HCT116 (cell line): ENCODE data around the gene EP400. TPM values are rescaled to one million over a fixed set of nuclear protein-coding genes. Genes with fewer than 3 reads are reported as not detected.
"Not testable (repeated sequence)": the region's sequence is repeated elsewhere in the genome, so short reads cannot be mapped to it uniquely, and the experiment has no call there.

Experiments used
- ATAC-seq: fragments of 200-7000 bp; cut with Tn5 transposase; 2 replicates; pipeline ENCODE4 v1.9.1; 2020; ENCODE audit warnings: mild to moderate bottlenecking, moderate library complexity
- BruUV-seq: library from RNA; stranded (reverse); fragments of 400-500 nt; replicated peaks from 2 replicates; lab custom pipeline; 2021; lab: Mats Ljungman, UMichigan
- CTCF ChIA-PET: fragments of 300-600 bp; sonication (Branson Sonifier 250); formaldehyde crosslinking; loops from one replicate; lab custom pipeline; 2021; ENCODE audit warnings: antibody characterized with exemption; lab: Charles Lee
- POLR2A ChIA-PET: fragments of 300-600, 350-600 bp; sonication (Branson Sonifier 250); formaldehyde crosslinking; loops from one replicate; lab custom pipeline; 2021; ENCODE audit warnings: antibody characterized with exemption; lab: Charles Lee
- RAD21 ChIA-PET, 2 experiments: fragments of 300-600 bp; sonication (Branson Sonifier 250); formaldehyde crosslinking; loops; one replicate each; lab custom pipeline; 2023; ENCODE audit warnings: low total read pairs in 2 of 2; ENCODE audit not compliant: uncharacterized antibody in 2 of 2, unreplicated experiment in 2 of 2, low non-redundant PET in 1 of 2; lab: Charles Lee
- DNase-seq: peaks from one replicate; pipeline ENCODE4 v3.0.0-alpha.2; 2010; ENCODE audit warnings: low read depth, low spot score
- H2AFZ ChIP-seq: fragments of 200-600 bp; shearing (Covaris generic), sonication (generic); 2 replicates; pipeline ENCODE4 v1.6.1; 2017; ENCODE audit warnings: low read depth, mixed run types, mixed read lengths, antibody characterized with exemption, low read length; ENCODE audit not compliant: poor library complexity, severe bottlenecking
- H3K27ac ChIP-seq: 2 replicates; pipeline ENCODE4 v1.5.1; 2012; ENCODE audit warnings: low read depth, low read length
- H3K27me3 ChIP-seq: fragments of 200-600 bp; sonication (generic); 2 replicates; pipeline ENCODE4 v1.6.1; 2016; ENCODE audit warnings: mixed run types, low read length, mixed read lengths; ENCODE audit not compliant: insufficient read depth
- H3K36me3 ChIP-seq, 2 experiments: fragments of 200-500 bp in 1 of 2; fragments of 200-600 bp in 1 of 2; sonication (Bioruptor generic) in 1 of 2; sonication (generic) in 1 of 2; 2 replicates each; pipeline versions ENCODE4 v1.5.1 to v1.6.1; 2014 to 2016; ENCODE audit warnings: low read length in 2 of 2, inconsistent platforms in 1 of 2, mixed read lengths in 1 of 2, mixed run types in 1 of 2; ENCODE audit not compliant: insufficient read depth in 2 of 2, control insufficient read depth in 1 of 2
- H3K4me1 ChIP-seq, 2 experiments: fragments of 200-600 bp in 1 of 2; sonication (generic) in 1 of 2; 2 replicates each; pipeline versions ENCODE4 v1.5.1 to v1.6.1; 2012 to 2017; ENCODE audit warnings: low read length in 2 of 2, inconsistent platforms in 1 of 2, mild to moderate bottlenecking in 1 of 2, mixed read lengths in 1 of 2, mixed run types in 1 of 2, moderate library complexity in 1 of 2; ENCODE audit not compliant: insufficient read depth in 2 of 2, control insufficient read depth in 1 of 2
- H3K4me2 ChIP-seq: fragments of 200-600 bp; sonication (generic); 2 replicates; pipeline ENCODE4 v1.6.1; 2017; ENCODE audit warnings: mixed run types, low read length, mixed read lengths
- H3K4me3 ChIP-seq, 2 experiments: fragments of 200-600 bp in 1 of 2; sonication (generic) in 1 of 2; replicated peaks in 1 of 2; 2 replicates each; pipeline ENCODE4 v1.5.1; 2011 to 2016; ENCODE audit warnings: low read length in 2 of 2, control low read depth in 1 of 2, low read depth in 1 of 2, mild to moderate bottlenecking in 1 of 2, mixed read lengths in 1 of 2, mixed run types in 1 of 2
- H3K79me2 ChIP-seq: fragments of 200-600 bp; sonication (generic); 2 replicates; pipeline ENCODE4 v1.6.1; 2017; ENCODE audit warnings: mild to moderate bottlenecking, mixed run types, low read length, moderate library complexity, mixed read lengths; ENCODE audit not compliant: insufficient read depth
- H3K9ac ChIP-seq: fragments of 200-600 bp; sonication (generic); 2 replicates; pipeline ENCODE4 v1.6.1; 2016; ENCODE audit warnings: low read length, mixed read lengths
- H3K9me2 ChIP-seq: fragments of 200-600 bp; sonication (generic), shearing (Covaris generic); 2 replicates; pipeline ENCODE4 v1.6.1; 2017; ENCODE audit warnings: mixed run types, mild to moderate bottlenecking, moderate library complexity; ENCODE audit not compliant: insufficient read depth
- H3K9me3 ChIP-seq, 2 experiments: fragments of 200-500 bp in 1 of 2; fragments of 200-600 bp in 1 of 2; sonication (Bioruptor generic) in 1 of 2; sonication (generic) in 1 of 2; 2 replicates each; pipeline ENCODE4 v1.6.1; 2014 to 2017; ENCODE audit warnings: low read length in 2 of 2, mixed read lengths in 2 of 2, inconsistent platforms in 1 of 2, low read depth in 1 of 2, mild to moderate bottlenecking in 1 of 2, mixed run types in 1 of 2, moderate library complexity in 1 of 2; ENCODE audit not compliant: control insufficient read depth in 1 of 2, insufficient read depth in 1 of 2
- H4K20me1 ChIP-seq: fragments of 200-600 bp; sonication (generic), shearing (Covaris generic); 2 replicates; pipeline ENCODE4 v1.6.1; 2017; ENCODE audit warnings: mixed run types, mild to moderate bottlenecking, moderate library complexity; ENCODE audit not compliant: insufficient read depth
- ATF3 ChIP-seq: IDR thresholded peaks from 2 replicates; pipeline ENCODE4 v1.6.1; 2012
- EGR1 ChIP-seq: IDR thresholded peaks from 2 replicates; pipeline ENCODE4 v1.6.1; 2012; ENCODE audit warnings: low read depth
- FOSL1 ChIP-seq: IDR thresholded peaks from 2 replicates; pipeline ENCODE4 v1.6.1; 2012; ENCODE audit warnings: low read depth
- JUND ChIP-seq: IDR thresholded peaks from 2 replicates; pipeline ENCODE4 v1.6.1; 2012
- POLR2AphosphoS5 ChIP-seq: IDR thresholded peaks from 2 replicates; pipeline ENCODE4 v1.6.1; 2011; ENCODE audit warnings: mild to moderate bottlenecking, low read depth, low read length, moderate library complexity
- RAD21 ChIP-seq: IDR thresholded peaks from 2 replicates; pipeline ENCODE4 v1.6.1; 2012; ENCODE audit warnings: low read depth, mild to moderate bottlenecking
- YY1 ChIP-seq: IDR thresholded peaks from 2 replicates; pipeline ENCODE4 v1.6.1; 2011; ENCODE audit warnings: low read length, low read depth, moderate library complexity, mild to moderate bottlenecking; ENCODE audit not compliant: insufficient replicate concordance; ENCODE audit errors: extremely low read depth
- intact Hi-C: fragments of 100-400 bp; cut with micrococcal nuclease; formaldehyde crosslinking; loops from 2 replicates; pipeline ENCODE4 v1.10.0; 2022
- total RNA-seq: library from RNA; stranded (reverse); gene quantifications from one replicate; pipeline ENCODE4 v1.2.1, GENCODE V29; 2021; ENCODE audit not compliant: unreplicated experiment
- TF ChIP-seq, protein P1 (sequence below): IDR thresholded peaks from 2 replicates; pipeline ENCODE4 v1.6.1; 2012; ENCODE audit warnings: low read depth

The EP400 gene
- total RNA-seq, 1 experiment from 2014 or later = 54.5 TPM

DNA sequence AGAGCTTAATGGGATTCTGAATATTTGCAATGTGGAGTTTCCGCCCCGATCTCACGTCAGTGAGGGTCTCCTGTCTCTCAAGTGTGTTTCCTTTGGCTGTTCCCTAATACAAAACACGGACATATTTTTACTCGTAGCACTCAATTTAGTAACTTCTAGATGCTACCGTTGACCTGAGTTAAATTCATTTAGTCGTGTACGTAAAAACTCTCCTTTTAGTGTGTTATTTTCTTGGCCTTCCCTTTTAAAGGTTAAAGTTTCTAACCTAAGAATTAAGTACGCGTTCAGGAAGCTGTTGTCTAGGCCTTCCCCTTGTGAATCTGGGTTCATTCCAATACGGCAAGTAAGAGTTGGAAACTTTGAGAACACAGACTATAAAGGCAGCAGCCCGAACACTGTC lies 130.0 kb downstream of the EP400 start (continued):
- TF ChIP-seq, protein P1, sequence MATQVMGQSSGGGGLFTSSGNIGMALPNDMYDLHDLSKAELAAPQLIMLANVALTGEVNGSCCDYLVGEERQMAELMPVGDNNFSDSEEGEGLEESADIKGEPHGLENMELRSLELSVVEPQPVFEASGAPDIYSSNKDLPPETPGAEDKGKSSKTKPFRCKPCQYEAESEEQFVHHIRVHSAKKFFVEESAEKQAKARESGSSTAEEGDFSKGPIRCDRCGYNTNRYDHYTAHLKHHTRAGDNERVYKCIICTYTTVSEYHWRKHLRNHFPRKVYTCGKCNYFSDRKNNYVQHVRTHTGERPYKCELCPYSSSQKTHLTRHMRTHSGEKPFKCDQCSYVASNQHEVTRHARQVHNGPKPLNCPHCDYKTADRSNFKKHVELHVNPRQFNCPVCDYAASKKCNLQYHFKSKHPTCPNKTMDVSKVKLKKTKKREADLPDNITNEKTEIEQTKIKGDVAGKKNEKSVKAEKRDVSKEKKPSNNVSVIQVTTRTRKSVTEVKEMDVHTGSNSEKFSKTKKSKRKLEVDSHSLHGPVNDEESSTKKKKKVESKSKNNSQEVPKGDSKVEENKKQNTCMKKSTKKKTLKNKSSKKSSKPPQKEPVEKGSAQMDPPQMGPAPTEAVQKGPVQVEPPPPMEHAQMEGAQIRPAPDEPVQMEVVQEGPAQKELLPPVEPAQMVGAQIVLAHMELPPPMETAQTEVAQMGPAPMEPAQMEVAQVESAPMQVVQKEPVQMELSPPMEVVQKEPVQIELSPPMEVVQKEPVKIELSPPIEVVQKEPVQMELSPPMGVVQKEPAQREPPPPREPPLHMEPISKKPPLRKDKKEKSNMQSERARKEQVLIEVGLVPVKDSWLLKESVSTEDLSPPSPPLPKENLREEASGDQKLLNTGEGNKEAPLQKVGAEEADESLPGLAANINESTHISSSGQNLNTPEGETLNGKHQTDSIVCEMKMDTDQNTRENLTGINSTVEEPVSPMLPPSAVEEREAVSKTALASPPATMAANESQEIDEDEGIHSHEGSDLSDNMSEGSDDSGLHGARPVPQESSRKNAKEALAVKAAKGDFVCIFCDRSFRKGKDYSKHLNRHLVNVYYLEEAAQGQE = no peak
- TF ChIP-seq RAD21 (no peak), ATF3 (no peak), EGR1 (no peak), FOSL1 (no peak), YY1 (no peak), JUND (no peak), POLR2AphosphoS5 (no peak)

DNA sequence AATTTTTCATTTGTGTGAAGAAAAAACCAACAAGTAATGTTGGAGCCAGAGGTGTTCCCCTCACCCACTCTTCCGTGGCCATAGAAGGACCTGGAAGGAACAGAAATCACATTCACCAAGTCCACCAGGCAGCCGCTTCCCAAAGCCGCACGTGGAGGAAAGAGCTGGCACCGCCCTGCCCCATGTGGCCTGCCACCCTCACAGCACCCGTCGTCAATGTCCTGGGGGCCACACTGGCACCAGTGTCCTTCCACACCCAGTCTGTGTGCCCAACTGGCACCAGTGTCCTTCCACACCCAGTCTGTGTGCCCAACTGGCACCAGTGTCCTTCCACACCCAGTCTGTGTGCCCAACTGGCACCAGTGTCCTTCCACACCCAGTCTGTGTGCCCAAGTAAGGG lies 130.8 kb downstream of the EP400 start:
- H3K9me3 ChIP-seq, POLR2A ChIA-PET, H3K4me2 ChIP-seq, H3K9me2 ChIP-seq, BruUV-seq, intact Hi-C loops, H3K27me3 ChIP-seq, DNase-seq, CTCF ChIA-PET, H3K27ac ChIP-seq, H2AFZ ChIP-seq, H3K9ac ChIP-seq, ATAC-seq, H3K79me2 ChIP-seq, H4K20me1 ChIP-seq, H3K4me3 ChIP-seq, RAD21 ChIA-PET: not testable (repeated sequence)
- Histone ChIP-seq H3K36me3 (peaks cover 13 to 30% of the 10 kb centered on the region in 2 experiments; a peak in 3 of 4 replicates), H3K4me1 (peaks cover 12 to 15% of the 10 kb centered on the region in 2 experiments)
